AG09309 (cell line): Measurements from ENCODE around the gene APOM.

ENCODE experiments used
- DNase-seq: peaks from one replicate; pipeline ENCODE4 v3.0.0-alpha.2; 2010; ENCODE audit warnings: low read depth
- H3K4me3 ChIP-seq: 2 replicates; pipeline ENCODE4 v1.5.1; 2011; ENCODE audit warnings: mild to moderate bottlenecking, low read depth, low read length, moderate library complexity; ENCODE audit not compliant: control insufficient read depth
- TF ChIP-seq, protein P1 (sequence below): IDR thresholded peaks from 2 replicates; pipeline ENCODE4 v1.5.1; 2011; ENCODE audit warnings: mild to moderate bottlenecking, low read depth, low read length, inconsistent platforms; ENCODE audit not compliant: insufficient read depth, control insufficient read depth; ENCODE audit errors: missing control alignments

The APOM gene

DNA sequence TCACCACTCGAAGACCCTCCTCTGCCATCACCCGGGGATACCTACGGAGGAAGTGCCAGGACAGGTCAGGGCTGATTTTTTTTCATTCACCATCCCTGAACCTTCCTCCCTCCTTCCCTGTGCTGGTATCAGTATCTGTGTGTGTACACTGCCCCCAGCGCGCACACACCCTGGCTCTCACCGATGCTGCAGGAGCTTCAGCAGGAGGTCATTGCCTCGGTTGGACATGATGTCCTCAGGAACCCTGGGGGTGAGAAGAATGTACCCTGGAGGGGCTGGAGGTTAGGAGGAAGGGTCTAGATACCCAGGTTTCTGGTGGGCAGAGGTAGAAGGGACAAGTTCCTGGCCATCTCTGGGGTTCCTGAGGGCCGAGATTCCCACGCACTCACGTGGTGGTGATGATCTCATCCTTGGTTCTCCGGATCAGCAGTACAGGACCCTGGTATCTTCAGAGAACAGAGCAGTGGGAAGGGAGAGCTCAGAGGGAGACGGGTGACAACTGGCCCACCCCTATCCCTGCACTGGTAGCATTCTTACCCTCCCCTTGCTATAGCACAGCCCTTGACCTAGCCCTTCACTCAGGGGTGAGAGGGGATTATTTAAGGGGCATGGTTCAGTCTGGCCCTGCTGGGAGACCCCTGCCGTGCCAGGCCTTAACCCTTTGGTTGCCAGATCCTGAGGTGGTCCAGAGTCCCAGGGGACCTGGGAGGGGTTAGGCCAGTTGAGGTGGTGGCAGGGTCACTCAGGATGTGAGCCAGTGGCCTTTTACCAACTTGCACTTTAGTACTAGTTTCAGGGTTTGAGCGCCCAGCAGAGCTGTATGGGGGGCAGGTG is 32.4 kb downstream of the APOM start:
- TF ChIP-seq, protein P1, sequence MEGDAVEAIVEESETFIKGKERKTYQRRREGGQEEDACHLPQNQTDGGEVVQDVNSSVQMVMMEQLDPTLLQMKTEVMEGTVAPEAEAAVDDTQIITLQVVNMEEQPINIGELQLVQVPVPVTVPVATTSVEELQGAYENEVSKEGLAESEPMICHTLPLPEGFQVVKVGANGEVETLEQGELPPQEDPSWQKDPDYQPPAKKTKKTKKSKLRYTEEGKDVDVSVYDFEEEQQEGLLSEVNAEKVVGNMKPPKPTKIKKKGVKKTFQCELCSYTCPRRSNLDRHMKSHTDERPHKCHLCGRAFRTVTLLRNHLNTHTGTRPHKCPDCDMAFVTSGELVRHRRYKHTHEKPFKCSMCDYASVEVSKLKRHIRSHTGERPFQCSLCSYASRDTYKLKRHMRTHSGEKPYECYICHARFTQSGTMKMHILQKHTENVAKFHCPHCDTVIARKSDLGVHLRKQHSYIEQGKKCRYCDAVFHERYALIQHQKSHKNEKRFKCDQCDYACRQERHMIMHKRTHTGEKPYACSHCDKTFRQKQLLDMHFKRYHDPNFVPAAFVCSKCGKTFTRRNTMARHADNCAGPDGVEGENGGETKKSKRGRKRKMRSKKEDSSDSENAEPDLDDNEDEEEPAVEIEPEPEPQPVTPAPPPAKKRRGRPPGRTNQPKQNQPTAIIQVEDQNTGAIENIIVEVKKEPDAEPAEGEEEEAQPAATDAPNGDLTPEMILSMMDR: no peak
- no peak for DNase-seq

DNA sequence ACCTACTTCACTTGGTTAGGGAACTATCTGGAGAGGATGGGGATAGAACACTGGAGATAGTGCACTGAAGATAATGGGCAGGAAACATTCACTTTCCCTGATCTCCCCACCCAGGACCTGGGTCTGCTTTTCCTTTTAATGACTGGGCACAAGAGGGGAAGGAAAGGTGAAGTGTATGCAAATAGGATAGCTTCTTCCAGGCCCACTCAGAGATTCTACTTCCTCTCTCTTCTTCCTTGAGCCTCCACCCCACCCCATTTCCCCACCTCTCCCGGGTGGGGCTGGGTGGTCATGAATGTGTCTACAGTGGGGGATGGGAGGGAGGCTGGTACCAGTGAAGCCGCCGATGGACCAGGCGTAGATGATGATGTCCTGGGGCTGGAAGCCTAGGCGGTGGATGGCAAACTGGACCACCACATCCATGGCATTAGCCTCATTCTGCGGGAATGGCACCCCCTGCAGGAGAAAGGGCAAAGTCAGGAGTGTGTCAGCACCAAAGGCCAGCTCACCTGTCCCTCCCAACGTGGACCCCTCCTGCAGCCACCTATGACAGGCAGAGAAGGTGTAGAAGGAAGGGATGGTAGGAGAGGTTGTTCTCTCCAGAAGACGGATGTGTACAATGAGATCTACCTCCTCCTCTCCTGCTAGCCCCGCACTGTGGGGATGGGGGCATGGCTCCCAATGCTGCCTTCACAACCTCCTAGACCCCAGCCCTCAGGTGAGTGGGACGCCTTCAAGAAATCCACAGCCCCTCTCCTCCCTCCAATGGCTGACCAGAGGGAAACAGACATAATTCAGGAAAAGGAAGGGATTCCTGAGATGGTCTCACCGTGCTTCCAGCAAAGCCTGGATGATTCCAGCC is 33.8 kb downstream of the APOM start:
- TF ChIP-seq, protein P1: peak; percentile 59
- no peak overlapping the region for H3K4me3 ChIP-seq
- DNase-seq: no peak

More for the DNA sequence above, 32.4 kb downstream of the APOM start:
- H3K4me3 ChIP-seq: no peak overlapping the region

DNA sequence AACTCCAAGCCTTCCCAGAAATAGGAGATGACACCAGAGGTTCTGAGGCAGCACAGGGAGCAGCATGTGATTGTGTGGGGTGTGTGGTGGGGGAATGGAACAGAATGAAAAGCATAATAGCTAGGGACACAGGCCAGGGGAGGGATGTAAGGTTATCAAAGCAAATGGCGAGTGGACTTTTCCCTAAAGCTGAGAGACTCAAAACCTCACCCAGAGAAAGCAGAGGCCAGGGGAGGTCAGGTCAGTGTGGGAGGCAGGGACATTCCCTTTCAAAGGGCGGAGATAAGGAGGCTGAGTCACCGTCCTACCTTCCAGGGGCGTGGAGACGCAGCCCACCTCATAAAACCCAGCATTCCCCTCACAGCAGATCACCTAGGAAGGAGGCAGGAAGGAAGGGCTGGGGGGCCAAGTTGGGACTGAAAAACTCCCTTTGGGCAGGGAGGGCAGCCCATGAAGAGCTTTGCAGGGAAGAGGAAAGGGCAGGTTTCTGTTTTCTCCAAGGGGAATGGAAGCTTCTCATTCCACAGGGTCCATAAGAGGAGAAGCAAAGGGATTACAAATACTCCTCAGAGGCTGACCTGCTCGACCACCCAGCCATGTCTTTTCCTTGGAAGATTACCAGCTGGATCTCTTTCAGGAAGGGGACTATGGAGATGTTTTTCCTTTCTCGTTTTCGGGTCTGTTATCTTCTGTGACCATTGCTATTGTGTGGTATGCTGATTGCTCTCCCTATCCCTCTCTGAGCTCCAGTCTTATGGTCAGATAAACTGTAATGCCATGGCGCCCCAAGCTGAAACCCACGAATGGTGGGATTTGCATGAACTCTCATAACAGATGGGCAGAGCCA is 34.8 kb downstream of the APOM start:
- no peak for DNase-seq
- TF ChIP-seq, protein P1: no peak
- H3K4me3 ChIP-seq: no peak overlapping the region

DNA sequence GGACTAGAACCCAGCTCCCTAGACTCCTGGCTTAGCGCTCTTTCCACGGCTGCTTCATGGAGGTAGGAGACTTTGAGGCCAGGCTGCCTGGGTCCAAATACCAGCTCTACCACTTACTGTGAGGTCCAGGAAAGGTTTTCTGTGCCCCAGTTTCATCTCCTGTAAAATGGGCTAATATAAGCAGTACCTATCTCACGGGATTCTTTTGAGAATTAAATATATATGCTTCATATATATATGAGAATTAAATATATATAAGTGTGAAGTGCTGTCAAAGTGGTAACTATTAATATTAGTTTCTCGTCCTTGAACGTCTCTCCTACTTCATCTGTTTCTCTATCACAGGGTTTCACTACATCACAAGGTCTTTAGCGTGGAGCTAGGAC is 35.4 kb downstream of the APOM start:
- H3K4me3 ChIP-seq: no peak overlapping the region
- DNase-seq: no peak
- TF ChIP-seq, protein P1: no peak

DNA sequence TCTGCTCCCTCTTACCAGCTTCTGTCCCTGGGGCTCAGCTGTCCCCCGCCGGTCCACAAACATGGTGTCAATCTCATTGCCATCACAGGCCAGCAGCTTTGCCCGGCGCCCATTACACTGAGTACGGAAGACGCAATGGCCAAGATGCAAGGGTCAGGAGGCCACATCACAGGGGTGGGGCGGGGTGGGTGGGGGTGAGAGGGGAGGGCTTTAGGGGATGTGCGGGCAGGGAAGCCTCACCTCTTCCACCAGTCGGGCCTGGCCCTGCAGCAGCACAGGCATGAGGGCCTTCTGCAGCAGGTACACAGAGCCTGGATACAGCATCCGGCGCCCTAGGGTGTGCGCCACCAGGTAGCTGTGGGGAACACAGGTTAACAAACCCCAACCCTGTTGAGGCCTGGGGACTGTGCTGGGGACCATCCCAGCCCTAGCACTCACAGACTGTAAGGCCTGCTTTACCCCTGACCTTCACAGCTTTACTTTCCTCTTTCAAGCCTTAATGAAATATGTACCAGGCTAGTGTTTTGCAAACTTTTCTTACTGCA is 35.9 kb downstream of the APOM start:
- H3K4me3 ChIP-seq: no peak overlapping the region
- DNase-seq: no peak
- TF ChIP-seq, protein P1: no peak

DNA sequence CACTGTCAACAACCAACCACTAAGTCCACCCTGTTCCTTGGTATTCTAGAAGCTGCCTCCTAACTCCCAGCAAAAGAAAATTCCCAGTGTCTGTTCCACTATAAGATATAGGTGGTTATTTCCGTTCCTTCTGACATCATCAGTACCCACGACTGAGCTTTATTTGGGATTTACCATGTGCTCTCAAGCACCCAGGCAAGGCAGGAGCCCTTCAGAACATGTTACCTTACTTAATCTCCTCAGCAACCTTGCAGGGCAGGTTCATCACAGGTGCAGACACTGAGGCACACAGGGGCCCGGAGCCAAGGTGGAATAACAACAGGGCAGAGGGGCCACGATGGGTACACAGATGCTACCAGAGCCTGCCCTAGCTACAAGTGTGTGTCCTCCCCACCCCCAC is 36.7 kb downstream of the APOM start:
- DNase-seq: no peak
- TF ChIP-seq, protein P1: no peak
- no peak overlapping the region for H3K4me3 ChIP-seq
